ENCODE data around the gene PAOX. TPM values are rescaled to one million over a fixed set of nuclear protein-coding genes. Genes with fewer than 3 reads are reported as not detected.

Gene PAOX
- total and polyA plus RNA-seq, 2 of the 13 experiments (the other 11 are each of a cell fraction or from before 2014, with no cell fraction given): 0.49 to 0.77 TPM

- TF ChIP-seq ZNF513 (CRISPR knock-in tag; conservative IDR thresholded peaks at IDR 0.05) (no peak), TP53 (CRISPR knock-in tag; conservative IDR thresholded peaks at IDR 0.05) (0 out of 2 replicates have a peak, but pooled peaks have one; percentile 61), SRSF4 (IDR thresholded peaks at IDR 0.05; ENCODE audit: low read depth, low read length, poor library complexity, severe bottlenecking) (no peak), ZNF652 (CRISPR knock-in tag; IDR thresholded peaks at IDR 0.05; ENCODE audit: borderline replicate concordance, low read depth) (no peak), KMT2B (CRISPR knock-in tag; IDR thresholded peaks at IDR 0.05) (no peak), WIZ (CRISPR knock-in tag; IDR thresholded peaks at IDR 0.05) (no peak), NRL (CRISPR knock-in tag; IDR thresholded peaks at IDR 0.05; ENCODE audit: borderline replicate concordance) (no peak), KDM3A (CRISPR knock-in tag; IDR thresholded peaks at IDR 0.05; ENCODE audit: low read depth) (0 out of 2 replicates have a peak, but pooled peaks have one; percentile 56), ZNF3 (CRISPR knock-in tag; IDR thresholded peaks at IDR 0.05) (no peak), CERS6 (CRISPR knock-in tag; IDR thresholded peaks at IDR 0.05) (no peak), ZNF136 (CRISPR knock-in tag; IDR thresholded peaks at IDR 0.05; ENCODE audit: low read depth) (no peak), LRRFIP1 (CRISPR knock-in tag; conservative IDR thresholded peaks at IDR 0.05) (no peak), NFKB2 (CRISPR knock-in tag; IDR thresholded peaks at IDR 0.05; ENCODE audit: borderline replicate concordance) (peak; percentile 45; the same call in 1 of the 2 replicates), JUN (CRISPR knock-in tag; IDR thresholded peaks at IDR 0.05) (no peak), MAZ (IDR thresholded peaks at IDR 0.05; ENCODE audit: borderline replicate concordance, low read depth, low read length) (peak; percentile 38; the same call in 1 of the 2 replicates), MAZ (CRISPR knock-in tag; IDR thresholded peaks at IDR 0.05; ENCODE audit: low read depth) (no peak), MTA3 (CRISPR knock-in tag; IDR thresholded peaks at IDR 0.05) (no peak), XRCC5 (optimal IDR thresholded peaks at IDR 0.05; ENCODE audit: low read length) (peak; percentile 61), THAP11 (CRISPR knock-in tag; IDR thresholded peaks at IDR 0.05) (0 out of 2 replicates have a peak, but pooled peaks have one; percentile 40), HCFC1 (IDR thresholded peaks at IDR 0.05; ENCODE audit: low read depth, low read length) (no peak), MTF1 (CRISPR knock-in tag; IDR thresholded peaks at IDR 0.05) (no peak), ZBTB7A (CRISPR knock-in tag; IDR thresholded peaks at IDR 0.05) (no peak), PHB2 (IDR thresholded peaks at IDR 0.05; ENCODE audit: partially characterized antibody) (no peak), GATAD1 (CRISPR knock-in tag; IDR thresholded peaks at IDR 0.05) (0 out of 2 replicates have a peak, but pooled peaks have one; percentile 32), KDM6A (CRISPR knock-in tag; IDR thresholded peaks at IDR 0.05; ENCODE audit: low read depth) (no peak)
- TF ChIP-seq, protein P1, sequence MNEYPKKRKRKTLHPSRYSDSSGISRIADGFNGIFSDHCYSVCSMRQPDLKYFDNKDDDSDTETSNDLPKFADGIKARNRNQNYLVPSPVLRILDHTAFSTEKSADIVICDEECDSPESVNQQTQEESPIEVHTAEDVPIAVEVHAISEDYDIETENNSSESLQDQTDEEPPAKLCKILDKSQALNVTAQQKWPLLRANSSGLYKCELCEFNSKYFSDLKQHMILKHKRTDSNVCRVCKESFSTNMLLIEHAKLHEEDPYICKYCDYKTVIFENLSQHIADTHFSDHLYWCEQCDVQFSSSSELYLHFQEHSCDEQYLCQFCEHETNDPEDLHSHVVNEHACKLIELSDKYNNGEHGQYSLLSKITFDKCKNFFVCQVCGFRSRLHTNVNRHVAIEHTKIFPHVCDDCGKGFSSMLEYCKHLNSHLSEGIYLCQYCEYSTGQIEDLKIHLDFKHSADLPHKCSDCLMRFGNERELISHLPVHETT (CRISPR knock-in tag; conservative IDR thresholded peaks at IDR 0.05): no peak
These were observed 49.4 kb upstream of the PAOX start (continued) for GRCh38 chr10:133329491-133330202.

Data from HepG2 (cell line).